Bronchial epithelial cell (primary cell): Measurements from ENCODE around the gene EPS8L3. TPM values are rescaled to one million over a fixed set of nuclear protein-coding genes. Genes with fewer than 3 reads are reported as not detected.

Source experiments
- DNase-seq: peaks from one replicate; pipeline ENCODE4 v3.0.0-alpha.2; 2010; ENCODE audit warnings: low read depth
- FAIRE-seq: peaks from 2 replicates; lab custom pipeline; 2011; peaks lifted over from hg19 to GRCh38; lab: Jason Lieb, UNC
- H3K27me3 ChIP-seq: 2 replicates; pipeline ENCODE4 v1.5.1; 2011; ENCODE audit warnings: low read length; ENCODE audit not compliant: control insufficient read depth, insufficient read depth
- H3K36me3 ChIP-seq: 2 replicates; pipeline ENCODE4 v1.5.1; 2011; ENCODE audit warnings: low read length; ENCODE audit not compliant: control insufficient read depth, insufficient read depth
- H3K4me3 ChIP-seq: 2 replicates; pipeline ENCODE4 v1.5.1; 2011; ENCODE audit warnings: mild to moderate bottlenecking, low read depth, low read length, control low read depth
- CTCF ChIP-seq: IDR thresholded peaks from 2 replicates; pipeline ENCODE4 v1.5.1; 2011; ENCODE audit warnings: mild to moderate bottlenecking, moderate library complexity, low read length, control low read depth, inconsistent platforms; ENCODE audit not compliant: insufficient read depth, severe bottlenecking
- total RNA-seq: library from RNA; depleted of rRNA; stranded (reverse); fragments of >200 nt; gene quantifications from 2 replicates; pipeline ENCODE4 v1.2.1, GENCODE V29; 2014

Gene EPS8L3
- total RNA-seq, 1 donor from 2014 or later = not detected

- no peaks in the 10 kb centered on the region for H3K36me3 ChIP-seq
- no peaks in the 10 kb centered on the region for H3K27me3 ChIP-seq
- DNase-seq (no peak), FAIRE-seq (no peak)
- TF ChIP-seq CTCF = no peak
- no peak overlapping the region for H3K4me3 ChIP-seq
Measured at GRCh38 chr1:109726728-109727373, 36.9 kb downstream of the EPS8L3 start.

GRCh38 chr1:109726007-109726406 lies 37.7 kb downstream of the EPS8L3 start:
- no peaks in the 10 kb centered on the region for H3K27me3 ChIP-seq
- FAIRE-seq (no peak), DNase-seq (no peak)
- TF ChIP-seq CTCF = no peak
- no peak overlapping the region for H3K4me3 ChIP-seq
- H3K36me3 ChIP-seq = no peaks in the 10 kb centered on the region

GRCh38 chr1:109725510-109725909 lies 38.2 kb downstream of the EPS8L3 start:
- no peak for TF ChIP-seq CTCF
- Histone ChIP-seq H3K36me3 (no peaks in the 10 kb centered on the region), H3K4me3 (no peak overlapping the region), H3K27me3 (no peaks in the 10 kb centered on the region)
- no peak for DNase-seq
- no peak for FAIRE-seq

- DNase-seq (no peak), FAIRE-seq (no peak)
- no peak for TF ChIP-seq CTCF
- no peak overlapping the region for H3K4me3 ChIP-seq
- H3K27me3 ChIP-seq = no peaks in the 10 kb centered on the region
- no peaks in the 10 kb centered on the region for H3K36me3 ChIP-seq
Measured at GRCh38 chr1:109724933-109725332, 38.8 kb downstream of the EPS8L3 start.

- H3K4me3 ChIP-seq = no peak overlapping the region
- DNase-seq (no peak), FAIRE-seq (no peak)
- H3K36me3 ChIP-seq = no peaks in the 10 kb centered on the region
- H3K27me3 ChIP-seq = no peaks in the 10 kb centered on the region
- no peak for TF ChIP-seq CTCF
Measured at GRCh38 chr1:109722908-109723691, 40.6 kb downstream of the EPS8L3 start.
